ENCODE measurements around the gene SFSWAP. TPM values are rescaled to one million over a fixed set of nuclear protein-coding genes. Genes with fewer than 3 reads are reported as not detected.

The SFSWAP gene
- total RNA-seq, 2 donors from 2014 or later = 80.0 to 87.8 TPM

GRCh38 chr12:131825146-131825892, 114.4 kb downstream of the SFSWAP start:
- no peak for DNase-seq
- H3K9me3 ChIP-seq (ENCODE audit: control insufficient read depth, low read length, poor library complexity, severe bottlenecking) = no peaks in the 10 kb centered on the region
- Mint-ChIP-seq H3K27me3 (peaks cover 29% of the 10 kb centered on the region), H3K36me3 (ENCODE audit: low read depth) (no peaks in the 10 kb centered on the region), H3K27ac (no peak overlapping the region), H3K4me1 (peaks cover 10% of the 10 kb centered on the region), H3K4me3 (no peak overlapping the region)
- ATAC-seq = no peak

GRCh38 chr12:131826097-131826928, 115.4 kb downstream of the SFSWAP start:
- H3K27me3 Mint-ChIP-seq = peaks cover 35% of the 10 kb centered on the region
- no peaks in the 10 kb centered on the region for H3K36me3 Mint-ChIP-seq (ENCODE audit: low read depth)
- no peak overlapping the region for H3K27ac Mint-ChIP-seq
- no peak for DNase-seq
- peaks cover 14% of the 10 kb centered on the region for H3K4me1 Mint-ChIP-seq
- H3K4me3 Mint-ChIP-seq = peak overlapping the region; percentile 77
- no peaks in the 10 kb centered on the region for H3K9me3 ChIP-seq (ENCODE audit: control insufficient read depth, low read length, poor library complexity, severe bottlenecking)
- ATAC-seq = no peak

- Mint-ChIP-seq H3K4me3 (peak within 1 kb of the TSS; percentile 86), H3K27me3 (peaks cover 39% of the 10 kb centered on the region), H3K36me3 (ENCODE audit: low read depth) (no peaks in the 10 kb centered on the region), H3K27ac (no peak within 1 kb of the TSS), H3K4me1 (peaks cover 14% of the 10 kb centered on the region)
- DNase-seq = peak in 2 of 3 donors; percentile 26 to 33
- no peaks in the 10 kb centered on the region for H3K9me3 ChIP-seq (ENCODE audit: control insufficient read depth, low read length, poor library complexity, severe bottlenecking)
- ATAC-seq = peak; percentile 79
These were observed 117.2 kb downstream of the SFSWAP start, which contains the start of gene MMP17 for GRCh38 chr12:131827961-131828534. Gene MMP17 (plus strand): TSS chr12:131828393. CDS start chr12:131828495, 102 bp downstream.

- H3K9me3 ChIP-seq (ENCODE audit: control insufficient read depth, low read length, poor library complexity, severe bottlenecking) = no peaks in the 10 kb centered on the region
- H3K36me3 Mint-ChIP-seq (ENCODE audit: low read depth) = no peaks in the 10 kb centered on the region
- no peak overlapping the region for H3K27ac Mint-ChIP-seq
- H3K4me1 Mint-ChIP-seq = peaks cover 14% of the 10 kb centered on the region
- ATAC-seq (peak; percentile 39), DNase-seq (no peak)
- H3K27me3 Mint-ChIP-seq = peaks cover 47% of the 10 kb centered on the region
- H3K4me3 Mint-ChIP-seq = peak overlapping the region; percentile 86
These were observed 117.9 kb downstream of the SFSWAP start for GRCh38 chr12:131828671-131829355.

GRCh38 chr12:131829356-131829747, 118.5 kb downstream of the SFSWAP start:
- no peaks in the 10 kb centered on the region for H3K36me3 Mint-ChIP-seq (ENCODE audit: low read depth)

GRCh38 chr12:131829791-131830334, 119.0 kb downstream of the SFSWAP start:
- Mint-ChIP-seq H3K36me3 (ENCODE audit: low read depth) (no peaks in the 10 kb centered on the region), H3K4me1 (peaks cover 14% of the 10 kb centered on the region), H3K27ac (no peak overlapping the region), H3K27me3 (peaks cover 40% of the 10 kb centered on the region), H3K4me3 (peak overlapping the region; percentile 86)
- DNase-seq (no peak), ATAC-seq (no peak)
- H3K9me3 ChIP-seq (ENCODE audit: control insufficient read depth, low read length, poor library complexity, severe bottlenecking) = no peaks in the 10 kb centered on the region

More at GRCh38 chr12:131829356-131829747, 118.5 kb downstream of the SFSWAP start:
- ATAC-seq (peak; percentile 4), DNase-seq (no peak)
- H3K9me3 ChIP-seq (ENCODE audit: control insufficient read depth, low read length, poor library complexity, severe bottlenecking) = no peaks in the 10 kb centered on the region
- Mint-ChIP-seq H3K4me1 (peaks cover 14% of the 10 kb centered on the region), H3K27me3 (peaks cover 46% of the 10 kb centered on the region), H3K4me3 (peak overlapping the region; percentile 86), H3K27ac (no peak overlapping the region)

GRCh38 chr12:131830335-131830913, 119.5 kb downstream of the SFSWAP start:
- H3K36me3 Mint-ChIP-seq (ENCODE audit: low read depth) = no peaks in the 10 kb centered on the region
- peaks cover 13% of the 10 kb centered on the region for H3K4me1 Mint-ChIP-seq
- peak; percentile 44 for ATAC-seq
- peaks cover 35% of the 10 kb centered on the region for H3K27me3 Mint-ChIP-seq
- H3K4me3 Mint-ChIP-seq = peak overlapping the region; percentile 81
- no peak for DNase-seq
- H3K27ac Mint-ChIP-seq = no peak overlapping the region
- H3K9me3 ChIP-seq (ENCODE audit: control insufficient read depth, low read length, poor library complexity, severe bottlenecking) = no peaks in the 10 kb centered on the region

- H3K36me3 Mint-ChIP-seq (ENCODE audit: low read depth) = no peaks in the 10 kb centered on the region
- H3K4me1 Mint-ChIP-seq = peaks cover 10% of the 10 kb centered on the region
- no peaks in the 10 kb centered on the region for H3K9me3 ChIP-seq (ENCODE audit: control insufficient read depth, low read length, poor library complexity, severe bottlenecking)
- no peak for DNase-seq
- H3K27ac Mint-ChIP-seq = no peak overlapping the region
- ATAC-seq = peak; percentile 36
- peak overlapping the region; percentile 81 for H3K4me3 Mint-ChIP-seq
- peaks cover 29% of the 10 kb centered on the region for H3K27me3 Mint-ChIP-seq
These were observed 120.2 kb downstream of the SFSWAP start for GRCh38 chr12:131830914-131831571.

- H3K4me1 Mint-ChIP-seq = peaks cover 10% of the 10 kb centered on the region
- ATAC-seq (no peak), DNase-seq (no peak)
- H3K27ac Mint-ChIP-seq = no peak overlapping the region
- no peaks in the 10 kb centered on the region for H3K9me3 ChIP-seq (ENCODE audit: control insufficient read depth, low read length, poor library complexity, severe bottlenecking)
- H3K36me3 Mint-ChIP-seq (ENCODE audit: low read depth) = no peaks in the 10 kb centered on the region
- H3K4me3 Mint-ChIP-seq = no peak overlapping the region
- H3K27me3 Mint-ChIP-seq = peaks cover 23% of the 10 kb centered on the region
These were observed 120.7 kb downstream of the SFSWAP start for GRCh38 chr12:131831635-131832041.

- no peaks in the 10 kb centered on the region for H3K9me3 ChIP-seq (ENCODE audit: control insufficient read depth, low read length, poor library complexity, severe bottlenecking)
- ATAC-seq = no peak
- Mint-ChIP-seq H3K27me3 (peaks cover 19% of the 10 kb centered on the region), H3K4me1 (peaks cover 8% of the 10 kb centered on the region), H3K27ac (no peak overlapping the region), H3K4me3 (no peak overlapping the region), H3K36me3 (ENCODE audit: low read depth) (no peaks in the 10 kb centered on the region)
- DNase-seq = no peak
These were observed 121.7 kb downstream of the SFSWAP start for GRCh38 chr12:131832321-131833231.

GRCh38 chr12:131833288-131833895, 122.5 kb downstream of the SFSWAP start:
- no peak overlapping the region for H3K4me3 Mint-ChIP-seq
- no peak overlapping the region for H3K27ac Mint-ChIP-seq
- H3K27me3 Mint-ChIP-seq = peaks cover 19% of the 10 kb centered on the region
- ATAC-seq (no peak), DNase-seq (peak in 1 of 3 donors; percentile 6)
- no peaks in the 10 kb centered on the region for H3K36me3 Mint-ChIP-seq (ENCODE audit: low read depth)
- no peaks in the 10 kb centered on the region for H3K9me3 ChIP-seq (ENCODE audit: control insufficient read depth, low read length, poor library complexity, severe bottlenecking)
- peaks cover 8% of the 10 kb centered on the region for H3K4me1 Mint-ChIP-seq
